Omental fat pad (tissue), 4 donors: ENCODE measurements around the gene FAM8A1. TPM values are rescaled to one million over a fixed set of nuclear protein-coding genes. Genes with fewer than 3 reads are reported as not detected.

Source experiments
- ATAC-seq: fragments of 150-250 bp; one replicate; pipeline ENCODE4 v1.9.1; 2016; ENCODE audit warnings: mild to moderate bottlenecking, moderate library complexity; ENCODE audit not compliant: low FRiP score
- DNase-seq: peaks from one replicate; pipeline ENCODE4 v3.0.0-alpha.2; 2019; ENCODE audit warnings: low spot score
- total RNA-seq, 4 donors: library from RNA; depleted of rRNA; stranded (reverse); fragments of >200 nt; gene quantifications; one replicate each; pipeline ENCODE4 v1.1.0, GENCODE V29; 2016
- TF ChIP-seq, protein P1 (sequence below), 3 donors: fragments of 450-650 bp; IDR thresholded peaks; one replicate each; pipeline ENCODE4 v1.5.1; 2016 to 2017; ENCODE audit warnings: antibody characterized with exemption in 3 of 3, mild to moderate bottlenecking in 3 of 3, moderate library complexity in 2 of 3

FAM8A1 gene
- total RNA-seq, 4 donors from 2014 or later, result 13.8 to 40.0 (median 27.6) TPM

DNA sequence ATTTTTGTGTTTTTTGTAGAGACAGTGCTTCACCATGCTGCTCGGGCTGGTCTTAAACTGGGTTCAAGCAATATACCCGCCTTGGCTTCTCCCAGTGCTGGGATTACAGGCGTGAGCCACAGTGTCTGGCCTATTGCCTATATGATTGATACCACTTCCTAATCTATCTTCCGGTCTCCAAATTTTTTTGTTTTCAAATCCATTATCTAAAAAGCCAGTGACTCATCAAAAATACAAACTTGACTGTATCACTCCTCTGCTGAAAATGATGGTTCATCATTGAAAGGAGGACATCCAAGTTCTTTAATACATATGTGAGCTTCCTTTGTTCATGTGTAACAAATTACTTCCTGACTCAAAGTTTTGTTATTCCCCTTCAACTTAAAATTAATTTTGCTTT lies 35.5 kb downstream of the FAM8A1 start:
- ATAC-seq, result no peak
- DNase-seq, result no peak
- TF ChIP-seq, protein P1, sequence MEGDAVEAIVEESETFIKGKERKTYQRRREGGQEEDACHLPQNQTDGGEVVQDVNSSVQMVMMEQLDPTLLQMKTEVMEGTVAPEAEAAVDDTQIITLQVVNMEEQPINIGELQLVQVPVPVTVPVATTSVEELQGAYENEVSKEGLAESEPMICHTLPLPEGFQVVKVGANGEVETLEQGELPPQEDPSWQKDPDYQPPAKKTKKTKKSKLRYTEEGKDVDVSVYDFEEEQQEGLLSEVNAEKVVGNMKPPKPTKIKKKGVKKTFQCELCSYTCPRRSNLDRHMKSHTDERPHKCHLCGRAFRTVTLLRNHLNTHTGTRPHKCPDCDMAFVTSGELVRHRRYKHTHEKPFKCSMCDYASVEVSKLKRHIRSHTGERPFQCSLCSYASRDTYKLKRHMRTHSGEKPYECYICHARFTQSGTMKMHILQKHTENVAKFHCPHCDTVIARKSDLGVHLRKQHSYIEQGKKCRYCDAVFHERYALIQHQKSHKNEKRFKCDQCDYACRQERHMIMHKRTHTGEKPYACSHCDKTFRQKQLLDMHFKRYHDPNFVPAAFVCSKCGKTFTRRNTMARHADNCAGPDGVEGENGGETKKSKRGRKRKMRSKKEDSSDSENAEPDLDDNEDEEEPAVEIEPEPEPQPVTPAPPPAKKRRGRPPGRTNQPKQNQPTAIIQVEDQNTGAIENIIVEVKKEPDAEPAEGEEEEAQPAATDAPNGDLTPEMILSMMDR (IDR thresholded peaks at IDR 0.05), result no peak

DNA sequence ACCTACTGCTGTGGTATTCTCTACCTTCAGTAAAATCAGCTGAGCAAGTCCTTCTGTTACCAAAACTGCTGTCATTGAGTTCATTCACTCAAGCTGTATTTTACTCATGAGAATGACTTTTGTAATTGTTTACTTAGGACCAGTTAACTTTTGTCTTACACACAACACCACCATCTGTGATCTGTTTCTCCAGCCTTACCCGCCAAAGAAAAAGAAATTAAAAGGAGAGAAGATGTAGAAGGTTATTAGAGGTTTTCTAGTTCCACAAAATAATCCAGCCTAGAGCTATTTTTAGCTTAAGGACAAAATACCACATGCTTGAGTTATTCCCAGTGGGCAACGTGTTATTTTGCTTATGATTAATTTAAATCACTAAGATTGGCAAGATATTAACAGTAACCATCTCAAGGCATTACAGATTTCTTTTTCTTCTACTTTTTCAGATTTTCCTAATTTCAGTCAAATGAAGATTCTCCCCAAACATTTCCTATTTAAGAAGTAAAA lies 38.2 kb downstream of the FAM8A1 start:
- DNase-seq, result no peak
- no peak for ATAC-seq
- TF ChIP-seq, protein P1 (IDR thresholded peaks at IDR 0.05), result no peak

DNA sequence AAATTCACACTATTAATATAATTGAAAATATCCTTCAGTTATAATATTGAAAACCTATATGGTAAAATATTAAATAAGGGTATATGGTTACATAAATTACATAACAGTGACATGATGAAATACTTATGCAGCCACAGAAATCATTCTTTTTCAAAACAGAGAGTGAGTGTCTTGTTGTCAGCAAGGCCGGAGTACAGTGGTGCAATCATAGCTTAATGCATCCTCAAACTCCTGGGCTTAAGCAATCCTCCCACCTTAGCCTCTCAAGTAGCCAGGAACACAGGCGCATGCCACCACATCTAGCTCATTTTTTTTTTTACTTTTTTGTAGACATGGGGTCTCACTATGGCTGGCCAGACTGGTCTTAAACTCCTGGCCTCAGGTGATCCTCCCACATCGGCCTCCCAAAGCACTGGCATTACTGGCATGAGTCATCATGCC lies 40.4 kb downstream of the FAM8A1 start:
- ATAC-seq (no peak), DNase-seq (no peak)
- TF ChIP-seq, protein P1 (IDR thresholded peaks at IDR 0.05), result no peak

DNA sequence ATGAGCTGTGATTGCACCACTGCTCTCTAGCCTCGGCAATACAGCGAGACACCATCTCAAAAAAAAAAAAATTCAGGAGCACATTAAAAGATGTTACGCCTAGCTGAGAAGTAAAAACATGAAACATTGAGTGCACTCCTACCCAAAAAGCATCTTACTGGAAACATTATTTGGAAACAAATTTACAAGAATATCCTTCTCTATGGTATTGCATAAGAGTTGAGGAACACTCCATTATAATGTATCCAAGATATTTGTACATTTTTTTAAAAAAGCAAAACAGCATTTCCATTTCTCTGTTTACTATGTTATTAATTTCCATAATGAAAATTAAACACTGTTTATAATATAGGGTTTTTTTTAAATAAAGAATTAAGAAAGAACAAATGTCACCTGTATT lies 48.6 kb downstream of the FAM8A1 start:
- ATAC-seq, result no peak

DNA sequence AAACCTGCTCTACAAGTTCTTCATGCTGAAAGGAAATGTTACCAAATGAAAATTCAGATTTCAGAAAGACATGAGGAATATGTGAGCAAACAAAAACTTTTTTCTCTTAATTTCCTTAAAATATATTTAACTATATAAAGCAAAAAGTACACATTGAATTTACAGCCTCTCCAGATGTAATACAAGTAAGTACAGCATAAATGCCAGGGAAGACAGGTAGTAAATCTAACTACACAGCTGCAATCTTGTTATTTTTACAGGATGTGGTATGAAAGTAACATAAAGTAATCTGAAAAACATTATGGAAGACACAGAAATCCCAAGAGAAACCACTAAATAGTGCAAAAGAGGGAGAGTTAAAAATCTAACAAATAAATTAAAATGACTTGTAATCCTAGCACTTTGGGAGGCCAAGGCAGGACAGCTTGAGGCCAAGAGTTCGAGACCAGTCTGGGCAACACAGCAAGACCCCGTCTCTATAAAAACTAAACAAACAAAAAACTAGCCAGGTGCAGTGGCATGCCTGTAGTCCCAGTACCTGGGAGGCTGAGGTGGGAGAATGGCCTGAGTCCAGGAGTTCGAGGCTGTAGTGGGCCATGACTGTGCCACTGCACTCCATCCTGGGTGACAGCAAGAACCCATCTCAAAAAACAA lies 50.7 kb downstream of the FAM8A1 start:
- no peak for ATAC-seq
- TF ChIP-seq, protein P1 (IDR thresholded peaks at IDR 0.05), result no peak

More for the DNA sequence above, 48.6 kb downstream of the FAM8A1 start:
- TF ChIP-seq, protein P1 (IDR thresholded peaks at IDR 0.05), result no peak
- DNase-seq, result no peak

DNA sequence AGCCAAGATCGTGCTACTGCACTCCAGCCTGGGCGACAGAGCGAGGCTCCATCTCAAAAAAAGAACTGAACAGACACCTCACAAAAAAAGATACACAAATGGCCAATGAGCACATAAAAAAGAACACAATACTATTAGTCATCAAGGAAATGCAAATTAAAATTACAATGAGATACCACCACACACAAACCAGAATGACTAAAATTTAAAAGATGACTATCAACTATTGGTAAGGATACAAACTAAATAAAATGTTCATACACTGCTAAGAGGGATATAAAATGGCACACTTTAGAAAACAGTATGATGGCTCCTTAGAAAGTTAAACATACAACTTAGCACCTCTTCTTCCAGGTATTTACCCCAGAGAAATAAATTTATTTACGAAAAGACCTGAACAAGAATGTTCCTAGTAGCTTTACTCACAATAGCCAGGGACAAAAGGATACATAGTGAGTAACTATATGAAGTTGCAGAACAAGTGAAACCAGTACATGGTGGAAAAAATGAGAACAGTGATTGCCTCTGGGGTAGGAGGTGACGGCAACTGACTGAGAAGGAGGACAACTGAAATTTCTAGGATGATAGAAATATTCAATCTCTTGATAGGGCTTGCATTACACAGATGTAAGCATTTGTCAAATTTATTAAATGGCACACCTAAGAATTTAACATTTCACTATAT lies 53.2 kb downstream of the FAM8A1 start:
- TF ChIP-seq, protein P1 (IDR thresholded peaks at IDR 0.05), result no peak
- DNase-seq, result no peak
- no peak for ATAC-seq

More for the DNA sequence above, 50.7 kb downstream of the FAM8A1 start:
- DNase-seq, result no peak
